Duodenal mucosa (tissue), 2 donors: Measurements from ENCODE around the gene ODC1.

Experiments used
- H3K27ac ChIP-seq: one replicate; pipeline ENCODE4 v1.7.0; 2013; ENCODE audit warnings: low read depth, low read length
- H3K27me3 ChIP-seq, 2 donors: one replicate each; pipeline ENCODE4 v1.7.0; 2013; ENCODE audit warnings: low read length in 2 of 2, control low read depth in 1 of 2; ENCODE audit not compliant: insufficient read depth in 2 of 2, control insufficient read depth in 1 of 2
- H3K36me3 ChIP-seq, 2 donors: one replicate each; pipeline ENCODE4 v1.7.0; 2013; ENCODE audit warnings: low read length in 2 of 2, control low read depth in 1 of 2; ENCODE audit not compliant: insufficient read depth in 2 of 2, control insufficient read depth in 1 of 2
- H3K4me1 ChIP-seq, 2 donors: one replicate each; pipeline ENCODE4 v1.7.0; 2013; ENCODE audit warnings: low read length in 2 of 2, control low read depth in 1 of 2; ENCODE audit not compliant: insufficient read depth in 2 of 2, control insufficient read depth in 1 of 2
- H3K4me3 ChIP-seq, 2 donors: one replicate each; pipeline ENCODE4 v1.7.0; 2013; ENCODE audit warnings: low read length in 2 of 2, low read depth in 1 of 2
- H3K9ac ChIP-seq, 2 donors: one replicate each; pipeline ENCODE4 v1.7.0; 2013; ENCODE audit warnings: low read length in 2 of 2, low read depth in 1 of 2
- H3K9me3 ChIP-seq, 2 donors: one replicate each; pipeline ENCODE4 v1.7.0; 2013; ENCODE audit warnings: low read length in 2 of 2, control low read depth in 1 of 2; ENCODE audit not compliant: control insufficient read depth in 1 of 2

Gene ODC1

DNA sequence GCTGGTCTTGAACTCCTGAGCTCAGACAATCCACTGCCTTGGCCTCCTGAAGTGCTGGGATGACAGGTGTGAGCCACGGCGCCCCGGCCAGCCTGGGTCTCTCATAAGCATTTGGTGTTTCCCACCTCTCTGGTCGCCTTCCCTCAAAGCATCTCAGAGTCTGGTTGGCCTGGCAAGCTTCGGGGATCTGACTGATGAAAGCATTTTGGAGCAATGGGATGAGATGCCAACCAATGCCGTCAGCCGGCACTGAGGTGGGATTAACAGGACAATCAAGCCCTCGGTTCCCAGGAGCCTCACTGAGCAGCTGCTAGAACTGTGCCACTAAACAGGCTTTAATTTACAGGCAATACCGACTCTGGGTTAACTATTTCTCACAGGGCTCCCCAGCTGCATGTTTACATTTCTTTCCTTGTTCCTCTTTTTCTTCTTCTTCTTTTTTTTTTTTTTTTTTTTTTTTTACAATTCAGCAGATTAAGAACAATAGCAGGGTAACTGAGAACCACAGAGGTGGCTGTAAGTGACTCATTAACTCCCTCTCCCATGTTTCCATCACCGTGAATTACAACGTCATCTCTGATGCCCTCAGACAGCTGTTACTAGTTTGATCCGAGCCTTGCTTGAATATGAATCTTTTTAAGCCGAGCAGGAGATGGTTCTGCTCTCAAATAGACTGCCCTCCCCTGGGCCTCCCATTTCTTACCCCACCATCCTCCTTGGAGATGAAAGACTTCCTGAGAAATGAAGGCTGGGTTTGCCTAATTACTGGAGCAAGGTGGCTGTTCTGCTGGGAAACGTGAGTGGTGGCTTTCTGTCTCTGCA is 37.9 kb downstream of the ODC1 start:
- Histone ChIP-seq H3K27ac (no peak overlapping the region), H3K9me3 (no peaks in the 10 kb centered on the region)

DNA sequence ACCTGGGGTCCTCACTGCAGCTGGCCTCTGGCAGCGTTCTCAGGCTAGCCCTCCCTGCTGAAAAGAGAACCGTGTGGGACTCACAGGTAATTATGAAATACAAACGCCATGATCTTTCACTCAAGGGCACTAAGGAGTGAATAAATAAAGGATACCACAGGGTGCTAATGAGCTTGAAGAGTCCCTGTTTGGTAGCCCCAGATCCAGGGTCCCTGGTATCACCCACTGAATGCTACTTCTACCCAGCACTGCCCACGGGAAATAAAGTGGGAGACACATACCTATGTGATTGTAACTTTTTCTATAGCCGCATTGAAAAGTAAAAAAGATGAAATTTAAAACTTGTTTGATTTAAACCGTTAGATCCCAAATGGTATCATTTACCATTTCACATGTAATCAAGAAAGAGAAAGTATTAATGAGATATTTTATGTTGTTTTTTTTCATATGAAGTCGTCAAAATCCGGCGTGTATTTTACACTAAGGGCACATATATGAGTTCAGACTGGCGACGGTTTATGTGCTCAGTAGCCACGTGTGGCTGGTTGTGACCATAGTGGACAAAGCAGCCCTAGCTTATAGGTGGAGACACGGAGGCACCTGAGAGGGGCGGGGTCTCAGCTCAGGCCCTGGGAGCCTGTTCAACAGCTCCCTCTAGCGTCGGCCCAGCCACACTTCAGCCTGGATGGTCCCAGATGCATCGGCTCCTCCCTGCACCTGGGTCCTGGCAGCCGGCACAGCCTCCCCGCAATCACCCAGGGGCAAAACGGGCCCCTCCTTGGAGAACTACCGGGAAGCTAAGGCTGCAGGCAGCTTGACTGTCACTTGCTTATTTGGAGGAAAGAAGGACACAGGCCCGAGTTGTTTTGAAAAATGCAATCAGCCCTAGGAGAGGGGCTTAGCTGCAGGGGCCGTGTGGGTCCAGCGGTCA is 39.2 kb downstream of the ODC1 start:
- Histone ChIP-seq H3K27me3 (no peaks in the 10 kb centered on the region), H3K4me3 (peak overlapping the region; percentile 13 to 26), H3K4me1 (peaks cover 42 to 46% of the 10 kb centered on the region in 2 donors), H3K27ac (peak overlapping the region; percentile 53), H3K9ac (peak overlapping the region; percentile 28 to 50), H3K36me3 (peaks cover 0 to 28% of the 10 kb centered on the region in 2 donors), H3K9me3 (no peaks in the 10 kb centered on the region)

More for the DNA sequence above, 37.9 kb downstream of the ODC1 start:
- no peaks in the 10 kb centered on the region for H3K27me3 ChIP-seq
- no peak overlapping the region for H3K4me3 ChIP-seq
- H3K36me3 ChIP-seq, result peaks cover 0 to 21% of the 10 kb centered on the region in 2 donors
- H3K4me1 ChIP-seq, result peaks cover 55 to 56% of the 10 kb centered on the region in 2 donors
- H3K9ac ChIP-seq, result no peak overlapping the region

DNA sequence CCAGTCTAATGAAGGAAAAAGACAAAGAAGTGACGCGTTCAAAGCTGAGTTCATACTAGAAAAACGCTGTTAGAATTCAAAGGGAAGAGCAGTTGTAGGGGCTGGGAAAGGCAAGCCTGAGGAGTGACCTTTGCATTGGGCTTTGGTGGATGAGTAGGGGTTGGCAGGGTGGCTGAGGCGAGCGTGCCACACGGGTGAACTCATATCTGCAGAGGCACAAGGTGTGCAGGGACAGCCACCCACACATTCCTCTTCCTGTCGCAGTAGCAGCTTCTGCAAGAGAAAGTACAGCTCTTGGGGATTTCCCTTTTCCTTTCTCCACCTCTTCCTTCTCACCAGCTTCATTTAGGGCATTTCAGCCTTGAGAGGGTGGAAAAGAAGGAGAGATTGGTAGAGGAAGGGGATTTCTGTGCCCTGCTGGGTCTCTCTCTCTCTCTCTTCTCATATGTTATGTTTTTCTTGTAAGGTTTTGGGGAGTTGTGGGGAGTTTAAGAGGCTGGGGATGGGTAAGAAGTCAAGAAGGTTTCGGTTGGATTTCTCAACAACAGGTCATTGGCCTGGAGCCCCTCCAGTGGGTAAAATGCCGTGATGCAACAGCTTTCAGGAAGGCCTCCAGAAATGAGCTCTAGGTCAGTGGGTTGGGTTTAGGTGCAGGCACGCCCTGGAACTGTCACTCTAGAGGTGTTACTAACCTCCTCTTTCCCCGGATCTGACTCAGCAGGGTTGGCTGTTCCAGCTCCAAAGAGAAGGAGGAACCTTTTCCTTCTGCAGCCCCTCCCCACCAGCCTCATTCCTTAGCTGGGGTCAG is 40.1 kb downstream of the ODC1 start:
- Histone ChIP-seq H3K4me3 (peak overlapping the region; percentile 4 to 13), H3K9ac (peak overlapping the region; percentile 28 to 50), H3K36me3 (peaks cover 0 to 25% of the 10 kb centered on the region in 2 donors), H3K4me1 (peaks cover 33 to 37% of the 10 kb centered on the region in 2 donors), H3K9me3 (no peaks in the 10 kb centered on the region), H3K27me3 (no peaks in the 10 kb centered on the region), H3K27ac (peak overlapping the region; percentile 53)

DNA sequence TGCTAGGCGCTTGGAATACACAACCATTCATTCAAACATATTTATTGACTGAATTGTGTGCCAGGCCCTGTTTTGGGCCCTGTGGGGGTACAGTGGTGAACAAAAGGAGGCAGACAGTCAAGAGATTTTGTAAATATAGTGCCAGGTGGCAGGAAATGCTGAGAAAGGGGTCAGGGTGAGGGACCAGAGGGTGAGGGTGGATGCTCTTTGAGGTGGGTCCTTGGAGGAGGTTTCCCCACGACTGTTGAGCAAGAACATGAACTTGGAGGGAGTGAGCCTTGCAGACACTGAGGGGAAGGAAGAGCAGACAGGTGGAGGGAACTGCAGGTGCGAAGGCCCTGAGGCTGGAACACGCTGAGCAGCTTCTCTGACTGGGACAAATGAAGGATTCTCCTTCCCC is 40.7 kb downstream of the ODC1 start:
- Histone ChIP-seq H3K4me3 (no peak overlapping the region), H3K9ac (peak overlapping the region; percentile 20 to 50), H3K27me3 (no peaks in the 10 kb centered on the region), H3K27ac (no peak overlapping the region), H3K4me1 (peaks cover 30 to 37% of the 10 kb centered on the region in 2 donors), H3K36me3 (peaks cover 0 to 25% of the 10 kb centered on the region in 2 donors), H3K9me3 (no peaks in the 10 kb centered on the region)

DNA sequence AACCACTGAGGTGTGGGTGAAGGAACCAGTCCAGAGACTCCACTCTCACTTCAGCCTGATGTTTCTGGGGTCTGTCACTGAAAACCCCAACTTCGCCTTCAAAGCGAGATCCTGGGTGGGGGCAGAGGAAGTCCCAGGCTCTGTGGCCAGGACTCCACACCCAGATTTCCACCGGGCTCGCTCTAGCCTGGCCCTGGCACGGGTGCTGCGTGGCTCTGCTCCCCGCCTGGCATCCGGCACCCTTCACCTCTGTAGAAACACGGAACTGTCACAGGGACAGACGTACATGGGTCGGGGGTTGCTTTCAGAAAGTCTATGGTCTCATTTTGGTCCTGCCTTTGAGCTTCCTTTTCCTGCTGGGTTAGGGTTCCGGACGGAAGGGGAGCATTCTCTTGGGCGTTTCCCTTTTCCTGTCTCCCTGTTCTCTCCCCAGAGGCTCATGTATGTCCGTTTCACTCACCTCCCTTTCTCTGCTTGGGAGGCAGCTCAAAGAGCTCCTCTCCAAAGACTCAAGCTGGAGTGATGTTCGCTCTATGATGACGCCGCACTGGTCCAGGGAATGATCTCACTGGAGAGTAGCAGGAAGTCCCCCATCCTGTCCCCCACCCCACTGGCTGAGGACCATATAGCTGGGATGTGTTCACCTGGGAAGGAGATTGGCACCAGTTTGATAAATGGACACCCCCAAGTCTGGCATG is 41.5 kb downstream of the ODC1 start:
- H3K36me3 ChIP-seq, result peaks cover 0 to 18% of the 10 kb centered on the region in 2 donors
- H3K4me1 ChIP-seq, result peaks cover 37 to 43% of the 10 kb centered on the region in 2 donors
- no peak overlapping the region for H3K4me3 ChIP-seq
- no peak overlapping the region for H3K9ac ChIP-seq
- no peaks in the 10 kb centered on the region for H3K9me3 ChIP-seq
- H3K27ac ChIP-seq, result no peak overlapping the region
- no peaks in the 10 kb centered on the region for H3K27me3 ChIP-seq

DNA sequence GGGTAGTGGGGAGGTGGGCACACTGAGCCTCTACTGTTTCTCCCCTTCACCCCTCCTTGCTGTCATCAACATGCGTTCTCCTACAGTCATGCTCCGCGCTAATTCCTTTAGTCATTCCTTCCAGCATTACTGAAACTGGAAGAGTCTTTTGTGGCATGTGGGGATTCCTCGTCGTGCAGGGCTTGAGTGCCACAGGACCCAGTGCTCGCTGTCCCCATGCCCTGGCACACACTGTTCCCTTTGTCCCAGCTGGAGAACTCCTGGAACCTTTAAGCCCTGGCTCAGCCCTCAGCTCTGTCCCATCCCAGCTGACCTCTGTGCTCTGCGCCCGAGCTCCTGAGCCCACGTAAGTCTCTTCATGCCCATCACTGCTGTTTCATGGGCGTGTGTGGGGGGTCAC is 42.1 kb downstream of the ODC1 start:
- no peak overlapping the region for H3K27ac ChIP-seq
- no peak overlapping the region for H3K9ac ChIP-seq
- peaks cover 43 to 49% of the 10 kb centered on the region in 2 donors for H3K4me1 ChIP-seq
- no peaks in the 10 kb centered on the region for H3K27me3 ChIP-seq
- H3K9me3 ChIP-seq, result no peaks in the 10 kb centered on the region
- H3K4me3 ChIP-seq, result no peak overlapping the region
- H3K36me3 ChIP-seq, result peaks cover 0 to 18% of the 10 kb centered on the region in 2 donors

DNA sequence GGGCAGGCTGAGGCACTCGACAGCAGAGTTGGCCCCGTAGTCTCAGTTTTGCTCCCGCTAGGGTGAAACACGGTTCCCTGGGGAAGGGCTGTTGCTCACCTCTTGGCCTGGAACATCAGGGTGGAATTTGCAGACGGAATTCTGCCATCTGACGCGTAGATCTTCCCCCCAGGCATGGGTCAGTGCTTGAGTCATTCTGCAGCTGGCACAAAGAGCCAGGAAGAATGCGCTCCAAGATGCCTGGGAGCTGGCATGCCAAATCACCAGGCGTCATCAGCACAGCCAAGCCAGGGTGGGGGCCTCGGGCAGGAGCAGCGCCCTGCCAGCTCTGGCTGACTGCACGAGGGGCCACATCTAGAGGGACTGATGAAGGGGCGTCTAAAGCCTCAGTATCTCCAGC is 42.7 kb downstream of the ODC1 start:
- no peak overlapping the region for H3K9ac ChIP-seq
- H3K4me1 ChIP-seq, result peaks cover 46 to 54% of the 10 kb centered on the region in 2 donors
- no peaks in the 10 kb centered on the region for H3K27me3 ChIP-seq
- peaks cover 0 to 16% of the 10 kb centered on the region in 2 donors for H3K36me3 ChIP-seq
- H3K4me3 ChIP-seq, result no peak overlapping the region
- peak overlapping the region; percentile 54 for H3K27ac ChIP-seq
- no peaks in the 10 kb centered on the region for H3K9me3 ChIP-seq

DNA sequence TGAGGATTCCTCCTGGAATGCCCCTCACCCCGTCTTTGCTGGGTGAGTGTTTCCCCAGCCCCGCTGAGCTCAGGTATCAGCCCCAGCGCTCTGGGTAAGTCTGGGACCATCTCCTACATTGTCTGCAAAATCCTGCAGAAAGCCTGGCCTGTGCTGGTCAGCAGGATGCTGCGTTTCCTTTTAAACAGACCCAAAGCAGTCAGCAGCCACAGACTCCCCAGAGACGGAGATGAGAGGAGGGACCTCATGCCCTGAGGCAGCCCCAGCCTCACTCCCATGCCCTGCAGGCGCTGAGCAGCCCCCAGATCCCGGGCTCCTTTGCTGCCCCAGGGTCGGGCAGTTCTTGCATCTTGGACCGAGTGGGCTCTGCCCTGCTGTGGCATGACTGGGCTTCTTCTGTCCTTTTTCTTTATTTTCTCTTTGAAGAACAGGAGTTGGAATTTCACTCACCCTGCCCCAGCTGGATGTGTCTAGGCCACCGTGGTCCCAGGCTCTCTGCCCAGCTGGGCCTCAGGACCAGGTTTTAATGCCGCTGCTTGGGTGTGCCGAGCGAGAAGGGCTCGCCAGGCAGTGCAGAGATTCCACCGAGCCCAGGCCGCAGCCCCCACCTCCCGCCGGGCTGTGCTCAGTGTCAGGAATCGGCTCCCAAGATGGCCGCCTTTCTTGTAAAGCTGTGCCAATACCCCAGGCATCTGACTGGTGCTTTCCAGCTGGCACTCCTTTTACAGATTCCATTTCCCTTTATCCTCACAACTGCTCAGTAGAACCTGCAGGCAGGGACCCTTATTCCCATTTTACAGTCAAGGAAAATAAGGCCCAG is 43.6 kb downstream of the ODC1 start:
- no peaks in the 10 kb centered on the region for H3K27me3 ChIP-seq
- H3K9ac ChIP-seq, result no peak overlapping the region
- no peak overlapping the region for H3K4me3 ChIP-seq
- H3K27ac ChIP-seq, result no peak overlapping the region
- no peaks in the 10 kb centered on the region for H3K9me3 ChIP-seq
- H3K4me1 ChIP-seq, result peaks cover 49 to 61% of the 10 kb centered on the region in 2 donors
- H3K36me3 ChIP-seq, result peaks cover 4 to 22% of the 10 kb centered on the region in 2 donors
